Measurements from ENCODE around the gene DLG4.

Gene DLG4

GRCh38 chr17:7237266-7237760 lies 17.7 kb upstream of the DLG4 start:
- no peaks in the 10 kb centered on the region for H3K4me1 ChIP-seq (ENCODE audit: low read depth, poor library complexity, severe bottlenecking)
- H3K9ac ChIP-seq: no peak overlapping the region
- H4K20me1 ChIP-seq (ENCODE audit: insufficient read depth): no peaks in the 10 kb centered on the region
- no peak overlapping the region for H3K27ac ChIP-seq
- no peaks in the 10 kb centered on the region for H3K36me3 ChIP-seq (ENCODE audit: insufficient read depth)
- no peaks in the 10 kb centered on the region for H3K79me2 ChIP-seq (ENCODE audit: insufficient read depth, low read depth)
- no peak overlapping the region for H3K4me2 ChIP-seq
- H2AFZ ChIP-seq (ENCODE audit: low read depth): no peak overlapping the region
- no peak for TF ChIP-seq CTCF (conservative IDR thresholded peaks at IDR 0.05; ENCODE audit: low read depth, low read length)
- no peak overlapping the region for H3K4me3 ChIP-seq (IDR thresholded peaks at IDR 0.05; ENCODE audit: insufficient read depth, low read depth, low read length)
- H3K27me3 ChIP-seq (ENCODE audit: insufficient read depth, low read depth): no peaks in the 10 kb centered on the region

- H3K4me2 ChIP-seq: no peak overlapping the region
- no peak overlapping the region for H3K27ac ChIP-seq
- no peaks in the 10 kb centered on the region for H3K4me1 ChIP-seq (ENCODE audit: low read depth, poor library complexity, severe bottlenecking)
- no peak overlapping the region for H3K4me3 ChIP-seq (IDR thresholded peaks at IDR 0.05; ENCODE audit: insufficient read depth, low read depth, low read length)
- no peaks in the 10 kb centered on the region for H4K20me1 ChIP-seq (ENCODE audit: insufficient read depth)
- no peaks in the 10 kb centered on the region for H3K36me3 ChIP-seq (ENCODE audit: insufficient read depth)
- no peaks in the 10 kb centered on the region for H3K27me3 ChIP-seq (ENCODE audit: insufficient read depth, low read depth)
- H2AFZ ChIP-seq (ENCODE audit: low read depth): no peak overlapping the region
- H3K9ac ChIP-seq: no peak overlapping the region
- H3K79me2 ChIP-seq (ENCODE audit: insufficient read depth, low read depth): no peaks in the 10 kb centered on the region
- no peak for TF ChIP-seq CTCF (conservative IDR thresholded peaks at IDR 0.05; ENCODE audit: low read depth, low read length)
Measured at GRCh38 chr17:7236808-7237207, 17.2 kb upstream of the DLG4 start.

GRCh38 chr17:7235693-7236665 lies 16.3 kb upstream of the DLG4 start:
- no peak overlapping the region for H3K27ac ChIP-seq
- H3K4me3 ChIP-seq (IDR thresholded peaks at IDR 0.05; ENCODE audit: insufficient read depth, low read depth, low read length): no peak overlapping the region

More at GRCh38 chr17:7235693-7236665, 16.3 kb upstream of the DLG4 start:
- Histone ChIP-seq H3K4me1 (ENCODE audit: low read depth, poor library complexity, severe bottlenecking) (no peaks in the 10 kb centered on the region), H3K36me3 (ENCODE audit: insufficient read depth) (no peaks in the 10 kb centered on the region), H3K79me2 (ENCODE audit: insufficient read depth, low read depth) (no peaks in the 10 kb centered on the region), H4K20me1 (ENCODE audit: insufficient read depth) (no peaks in the 10 kb centered on the region), H3K4me2 (no peak overlapping the region), H3K27me3 (ENCODE audit: insufficient read depth, low read depth) (no peaks in the 10 kb centered on the region), H2AFZ (ENCODE audit: low read depth) (no peak overlapping the region), H3K9ac (no peak overlapping the region)
- TF ChIP-seq CTCF (conservative IDR thresholded peaks at IDR 0.05; ENCODE audit: low read depth, low read length): no peak
